OCI-LY7 (cell line): ENCODE measurements around the gene GPR21. TPM values are rescaled to one million over a fixed set of nuclear protein-coding genes. Genes with fewer than 3 reads are reported as not detected.
A peak's percentile ranks its signal among the peaks of the same experiment; 100 is the strongest.

Source experiments
- BruUV-seq: library from RNA; stranded (reverse); fragments of 400-500 nt; replicated peaks from 2 replicates; lab custom pipeline; 2021; lab: Mats Ljungman, UMichigan
- CTCF ChIA-PET: fragments of 300-600 bp; sonication (Branson Sonifier 250); formaldehyde crosslinking; loops from one replicate; lab custom pipeline; 2022; ENCODE audit warnings: antibody characterized with exemption; ENCODE audit not compliant: unreplicated experiment; lab: Charles Lee
- POLR2A ChIA-PET: fragments of 300-600 bp; sonication (Branson Sonifier 250); formaldehyde crosslinking; loops from one replicate; lab custom pipeline; 2022; ENCODE audit warnings: antibody characterized with exemption; lab: Charles Lee
- DNase-seq: peaks from one replicate; pipeline ENCODE4 v3.0.0-alpha.2; 2015; ENCODE audit warnings: low spot score
- H2AFZ ChIP-seq: fragments of 200-600 bp; sonication (generic), shearing (Covaris generic); 2 replicates; pipeline ENCODE4 v1.6.1; 2014; ENCODE audit warnings: mild to moderate bottlenecking, antibody characterized with exemption, low read length, moderate library complexity
- H3K27ac ChIP-seq: fragments of 200-600 bp; sonication (generic); 2 replicates; pipeline ENCODE4 v1.5.1; 2014; ENCODE audit warnings: mixed run types, low read depth, mild to moderate bottlenecking, moderate library complexity, low read length, inconsistent platforms; ENCODE audit not compliant: poor library complexity, severe bottlenecking
- H3K36me3 ChIP-seq: fragments of 200-600 bp; sonication (generic); 2 replicates; pipeline ENCODE4 v1.6.1; 2014; ENCODE audit warnings: mild to moderate bottlenecking, antibody characterized with exemption, low read length, moderate library complexity, mixed read lengths; ENCODE audit not compliant: insufficient read depth
- H3K4me1 ChIP-seq: fragments of 200-600 bp; sonication (generic); 2 replicates; pipeline ENCODE4 v1.5.1; 2014; ENCODE audit warnings: mild to moderate bottlenecking, low read length; ENCODE audit not compliant: insufficient read depth, poor library complexity, severe bottlenecking
- H3K4me2 ChIP-seq: fragments of 200-600 bp; sonication (generic); 2 replicates; pipeline ENCODE4 v1.6.1; 2014; ENCODE audit warnings: mild to moderate bottlenecking, low read length
- H3K4me3 ChIP-seq: fragments of 200-600 bp; sonication (generic); 2 replicates; pipeline ENCODE4 v1.5.1; 2014; ENCODE audit warnings: mild to moderate bottlenecking, low read depth, low read length; ENCODE audit not compliant: poor library complexity, severe bottlenecking
- H3K79me2 ChIP-seq: fragments of 200-600 bp; sonication (generic); 2 replicates; pipeline ENCODE4 v1.6.1; 2016; ENCODE audit warnings: low read depth, mild to moderate bottlenecking, low read length, moderate library complexity, mixed read lengths; ENCODE audit not compliant: insufficient read depth
- H3K9me2 ChIP-seq: fragments of 200-600 bp; sonication (generic); 2 replicates; pipeline ENCODE4 v1.6.1; 2016; ENCODE audit warnings: mild to moderate bottlenecking, low read length, mixed read lengths; ENCODE audit not compliant: insufficient read depth
- H3K9me3 ChIP-seq: fragments of 200-600 bp; sonication (generic); 2 replicates; pipeline ENCODE4 v1.6.1; 2014; ENCODE audit warnings: mild to moderate bottlenecking, mixed run types, low read length, mixed read lengths
- H4K20me1 ChIP-seq: fragments of 200-600 bp; sonication (generic); 2 replicates; pipeline ENCODE4 v1.6.1; 2014; ENCODE audit warnings: mild to moderate bottlenecking, antibody characterized with exemption, low read length, moderate library complexity, mixed read lengths; ENCODE audit not compliant: insufficient read depth
- CTCF ChIP-seq: fragments of 200-600 bp; sonication (generic); conservative IDR thresholded peaks from 2 replicates; pipeline ENCODE4 v1.5.1; 2014; ENCODE audit warnings: mild to moderate bottlenecking, antibody characterized with exemption, low read length, moderate library complexity, mixed read lengths
- EZH2phosphoT487 ChIP-seq: fragments of 200-600 bp; sonication (generic); IDR thresholded peaks from 2 replicates; pipeline ENCODE4 v1.6.1; 2018; ENCODE audit warnings: low read depth, borderline replicate concordance, mild to moderate bottlenecking, mixed run types, antibody characterized with exemption, low read length, moderate library complexity, mixed read lengths
- intact Hi-C: fragments of 100-400 bp; cut with micrococcal nuclease; formaldehyde crosslinking; loops from one replicate; pipeline ENCODE4 v1.10.0; 2022; ENCODE audit not compliant: unreplicated experiment
- total RNA-seq, 2 experiments: library from RNA; depleted of rRNA in 1 of 2; stranded (reverse); fragments of >200 nt in 1 of 2; shearing (Covaris generic) in 1 of 2; gene quantifications; 2 replicates each; pipeline ENCODE4 v1.2.3, GENCODE V29; 2014 to 2022

Gene GPR21
- total RNA-seq, 2 experiments from 2014 or later = 0.25 TPM; not detected in 1

DNA sequence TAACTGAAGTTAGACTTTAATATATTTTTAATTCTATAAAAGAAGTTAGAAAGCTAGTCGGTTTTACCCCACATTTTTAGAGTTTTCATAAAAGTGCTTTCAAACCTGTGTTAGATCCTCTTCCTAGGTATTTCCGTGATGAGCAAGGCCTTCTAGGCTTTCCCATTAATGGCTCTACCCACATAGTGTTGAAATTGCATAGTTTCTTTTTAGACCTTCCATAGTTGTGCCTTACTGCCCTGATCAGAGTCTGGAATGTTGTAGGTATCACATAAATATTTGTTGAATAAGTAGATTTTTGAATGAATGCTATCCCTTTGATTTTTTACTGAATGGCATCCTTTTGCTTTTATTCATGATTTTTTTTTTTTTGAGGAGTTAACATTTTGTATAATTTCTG lies 45.3 kb upstream of the GPR21 start:
- BruUV-seq = no TSS peak

DNA sequence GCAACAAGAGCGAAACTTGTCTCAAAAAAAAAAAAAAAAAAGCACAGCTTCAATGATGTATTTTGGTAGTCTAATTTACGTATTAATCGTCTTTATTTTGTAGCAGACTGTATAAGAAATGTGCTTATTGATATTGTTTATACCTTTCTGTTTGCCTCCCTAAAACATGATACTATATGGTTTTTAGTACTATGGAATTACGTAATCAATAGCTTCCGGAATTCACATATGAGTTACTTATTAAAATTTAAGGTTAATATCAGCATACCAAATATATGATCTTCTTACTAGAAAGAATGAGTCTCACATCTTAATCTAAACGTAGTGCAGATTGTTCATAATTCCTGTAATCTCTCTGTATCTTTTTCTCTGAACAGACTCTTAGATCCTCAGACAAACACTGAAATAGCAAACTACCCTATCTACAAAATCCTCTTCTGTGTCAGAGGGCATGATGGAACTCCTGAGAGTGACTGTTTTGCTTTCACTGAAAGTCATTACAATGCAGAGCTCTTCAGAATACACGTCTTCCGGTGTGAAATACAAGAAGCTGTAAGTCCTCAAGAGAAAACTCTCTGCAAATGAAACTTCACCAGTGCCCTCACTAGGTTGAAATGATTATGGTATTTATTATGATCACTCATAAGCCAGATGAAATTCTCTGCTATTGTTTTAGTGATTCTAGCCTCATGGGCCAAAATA lies 44.4 kb upstream of the GPR21 start:
- Histone ChIP-seq H3K4me1 (no peaks in the 10 kb centered on the region), H3K27ac (no peak overlapping the region), H3K79me2 (no peaks in the 10 kb centered on the region), H2AFZ (no peak overlapping the region), H3K9me2 (no peaks in the 10 kb centered on the region), H4K20me1 (no peaks in the 10 kb centered on the region), H3K36me3 (peaks cover 57% of the 10 kb centered on the region), H3K4me2 (no peak overlapping the region), H3K4me3 (no peak overlapping the region), H3K9me3 (no peaks in the 10 kb centered on the region)
- POLR2A ChIA-PET = interaction anchor here (0.6 kb wide), 1 partner anchor 872 kb away, joined by 3 read pairs; no protein-coding TSS in a partner anchor
- DNase-seq = peak; percentile 6
- intact Hi-C loops = no loop called here
- CTCF ChIA-PET = interaction anchor here (0.7 kb wide), 1 partner anchor 154 kb away, joined by 3 read pairs; no protein-coding TSS in a partner anchor
- TF ChIP-seq CTCF = no peak
- no peak for TF ChIP-seq EZH2phosphoT487
- BruUV-seq = no TSS peak

More for the DNA sequence above, 45.3 kb upstream of the GPR21 start:
- Histone ChIP-seq H3K9me2 (no peaks in the 10 kb centered on the region), H2AFZ (no peak overlapping the region), H3K9me3 (no peaks in the 10 kb centered on the region), H3K4me2 (no peak overlapping the region), H3K27ac (no peak overlapping the region), H3K36me3 (peaks cover 63% of the 10 kb centered on the region), H3K4me1 (no peaks in the 10 kb centered on the region), H4K20me1 (no peaks in the 10 kb centered on the region), H3K79me2 (no peaks in the 10 kb centered on the region), H3K4me3 (no peak overlapping the region)
- intact Hi-C loops = no loop called here
- no peak for TF ChIP-seq CTCF
- no peak for TF ChIP-seq EZH2phosphoT487
- ChIA-PET POLR2A (interaction anchor here (0.6 kb wide), 2 partner anchors 307 to 873 kb away, joined by 3 to 4 read pairs; no protein-coding TSS in a partner anchor), CTCF (no interaction called here)
- no peak for DNase-seq

- Histone ChIP-seq H3K4me2 (no peak overlapping the region), H3K4me1 (no peaks in the 10 kb centered on the region), H3K27ac (no peak overlapping the region), H3K9me3 (no peaks in the 10 kb centered on the region), H3K9me2 (no peaks in the 10 kb centered on the region), H3K4me3 (no peak overlapping the region), H3K79me2 (no peaks in the 10 kb centered on the region), H4K20me1 (no peaks in the 10 kb centered on the region), H3K36me3 (peaks cover 42% of the 10 kb centered on the region), H2AFZ (no peak overlapping the region)
- POLR2A ChIA-PET = interaction anchor here (0.6 kb wide), 1 partner anchor 432 kb away, joined by 4 read pairs; no protein-coding TSS in a partner anchor
- BruUV-seq = no TSS peak
- CTCF ChIA-PET = interaction anchor here (0.9 kb wide), 1 partner anchor 50 kb away, joined by 4 read pairs; no protein-coding TSS in a partner anchor
- intact Hi-C loops = loop anchor here (5.0 kb wide), 3 partner anchors 159 to 524 kb away; no protein-coding TSS in a partner anchor
- TF ChIP-seq EZH2phosphoT487 (no peak), CTCF (peak; percentile 95)
- peak; percentile 51 for DNase-seq
Observed at GRCh38 chr9:122991370-122991830, 42.1 kb upstream of the GPR21 start.
